VCaP (cell line): ENCODE results near the gene TRPM3.

Source experiments
- H3K27ac ChIP-seq: fragments of 450-650 bp; 2 replicates; pipeline ENCODE4 v1.5.1; 2017
- TF ChIP-seq, protein P1 (sequence below): fragments of 450-650 bp; conservative IDR thresholded peaks from 2 replicates; pipeline ENCODE4 v1.5.1; 2017; ENCODE audit warnings: mild to moderate bottlenecking, moderate library complexity

TRPM3 gene

DNA sequence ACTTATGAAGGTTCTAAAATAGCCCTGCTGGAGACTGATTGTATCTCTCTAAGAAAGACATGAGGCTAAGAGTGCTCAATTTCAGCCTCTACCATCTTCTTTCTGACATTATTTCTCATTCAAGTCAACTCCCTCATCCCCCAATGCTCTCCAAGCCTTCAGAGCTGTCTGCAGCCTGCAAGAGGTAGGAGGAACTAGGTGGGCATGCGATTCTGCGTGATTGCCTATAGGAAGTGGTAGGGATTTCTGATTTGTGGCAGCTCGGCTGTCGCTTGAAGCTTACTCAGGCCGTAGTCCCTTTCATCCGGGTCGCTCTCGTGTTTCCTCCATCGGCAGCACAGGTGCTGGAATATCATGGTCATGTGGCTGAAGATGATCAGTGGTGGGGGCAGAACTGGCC lies 568.9 kb downstream of the TRPM3 start:
- TF ChIP-seq, protein P1, sequence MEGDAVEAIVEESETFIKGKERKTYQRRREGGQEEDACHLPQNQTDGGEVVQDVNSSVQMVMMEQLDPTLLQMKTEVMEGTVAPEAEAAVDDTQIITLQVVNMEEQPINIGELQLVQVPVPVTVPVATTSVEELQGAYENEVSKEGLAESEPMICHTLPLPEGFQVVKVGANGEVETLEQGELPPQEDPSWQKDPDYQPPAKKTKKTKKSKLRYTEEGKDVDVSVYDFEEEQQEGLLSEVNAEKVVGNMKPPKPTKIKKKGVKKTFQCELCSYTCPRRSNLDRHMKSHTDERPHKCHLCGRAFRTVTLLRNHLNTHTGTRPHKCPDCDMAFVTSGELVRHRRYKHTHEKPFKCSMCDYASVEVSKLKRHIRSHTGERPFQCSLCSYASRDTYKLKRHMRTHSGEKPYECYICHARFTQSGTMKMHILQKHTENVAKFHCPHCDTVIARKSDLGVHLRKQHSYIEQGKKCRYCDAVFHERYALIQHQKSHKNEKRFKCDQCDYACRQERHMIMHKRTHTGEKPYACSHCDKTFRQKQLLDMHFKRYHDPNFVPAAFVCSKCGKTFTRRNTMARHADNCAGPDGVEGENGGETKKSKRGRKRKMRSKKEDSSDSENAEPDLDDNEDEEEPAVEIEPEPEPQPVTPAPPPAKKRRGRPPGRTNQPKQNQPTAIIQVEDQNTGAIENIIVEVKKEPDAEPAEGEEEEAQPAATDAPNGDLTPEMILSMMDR: no peak
- H3K27ac ChIP-seq: no peak overlapping the region

DNA sequence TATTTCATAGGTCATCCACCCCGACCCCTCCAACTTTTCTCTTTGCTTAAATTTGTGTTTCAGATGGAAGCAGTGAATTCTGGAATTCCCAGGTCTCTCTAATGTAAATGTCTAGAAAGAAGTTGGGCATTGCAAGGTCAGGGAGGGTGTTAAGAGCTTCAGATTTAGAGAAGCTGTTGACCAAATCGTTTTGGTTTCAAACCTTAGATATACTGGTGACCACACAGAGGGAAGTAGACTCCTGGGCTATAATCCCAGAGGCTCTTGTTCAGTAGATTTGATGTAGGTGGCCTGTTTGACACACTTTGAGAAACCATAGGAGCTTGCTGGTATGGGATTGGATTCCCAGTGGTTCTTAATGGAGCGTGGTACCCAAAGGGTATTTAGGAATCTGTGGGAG lies 569.6 kb downstream of the TRPM3 start:
- H3K27ac ChIP-seq: no peak overlapping the region
- TF ChIP-seq, protein P1: no peak

DNA sequence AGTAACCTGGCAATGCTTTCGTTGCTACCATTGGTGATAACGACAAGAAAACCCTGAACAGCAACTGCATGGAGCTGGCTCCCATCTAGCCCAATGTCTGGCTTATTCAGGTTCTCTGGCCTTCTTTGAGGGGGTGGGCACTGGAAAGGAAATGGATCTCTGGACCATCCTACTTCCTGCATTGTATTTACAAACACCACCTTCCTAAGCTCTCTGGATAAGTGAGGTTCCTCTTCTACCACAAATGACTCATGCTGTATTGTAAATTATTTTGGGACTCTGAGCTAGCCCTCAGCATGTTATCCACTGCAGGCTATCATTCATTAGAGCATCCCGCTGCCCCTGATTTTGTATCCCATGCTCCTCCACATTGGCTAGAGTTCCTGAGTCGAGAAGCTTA lies 570.0 kb downstream of the TRPM3 start:
- TF ChIP-seq, protein P1: no peak
- H3K27ac ChIP-seq: no peak overlapping the region

DNA sequence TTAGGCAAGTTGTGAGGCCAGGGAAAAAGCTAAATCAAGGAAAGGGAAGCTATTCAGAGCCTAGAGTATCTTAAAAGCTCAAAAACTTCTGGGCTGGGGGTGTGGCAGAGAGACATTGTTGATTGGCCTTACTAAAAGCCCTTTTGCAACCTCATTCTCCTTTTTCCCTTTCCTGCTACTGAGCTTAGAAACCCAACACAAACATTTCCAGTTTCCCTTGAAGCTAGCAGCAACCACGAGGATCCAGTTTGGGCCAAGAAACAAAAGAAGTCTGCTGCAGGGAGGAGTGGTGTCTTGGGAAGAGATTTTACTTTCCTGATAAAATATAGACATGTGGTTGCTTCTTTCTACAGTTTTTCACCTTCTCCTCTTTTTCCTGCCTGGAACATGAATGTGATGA lies 571.5 kb downstream of the TRPM3 start:
- H3K27ac ChIP-seq: no peak overlapping the region
- TF ChIP-seq, protein P1: no peak

DNA sequence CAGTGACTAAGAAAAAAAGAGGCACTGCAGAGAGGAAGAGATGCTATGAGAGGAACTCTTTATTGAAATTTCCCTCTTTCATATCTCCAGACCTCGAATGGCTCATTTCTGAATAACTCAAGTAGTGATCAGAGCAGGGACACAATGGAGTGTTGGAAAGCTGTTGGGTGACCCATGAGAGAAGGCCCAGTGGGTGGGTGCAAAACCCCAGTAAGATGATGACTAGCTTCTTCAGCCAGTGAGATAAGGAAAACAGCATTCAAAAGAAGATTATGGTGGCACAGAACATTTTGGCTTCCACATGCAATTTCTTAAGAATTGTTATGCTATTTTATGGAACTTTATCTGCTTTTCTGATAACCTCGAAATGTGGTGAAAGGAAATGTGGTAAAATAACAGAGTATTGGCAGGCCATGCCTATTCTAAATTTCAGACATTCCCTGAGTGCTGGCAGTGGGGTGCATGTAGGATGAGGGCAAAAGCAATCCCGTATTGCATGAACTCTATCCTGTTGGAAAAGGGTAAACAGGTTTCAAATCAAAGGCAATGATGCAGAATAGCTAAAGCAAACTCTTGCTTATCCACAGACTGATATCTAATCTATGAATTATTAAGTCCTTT lies 579.0 kb downstream of the TRPM3 start:
- no peak overlapping the region for H3K27ac ChIP-seq
- TF ChIP-seq, protein P1: no peak

DNA sequence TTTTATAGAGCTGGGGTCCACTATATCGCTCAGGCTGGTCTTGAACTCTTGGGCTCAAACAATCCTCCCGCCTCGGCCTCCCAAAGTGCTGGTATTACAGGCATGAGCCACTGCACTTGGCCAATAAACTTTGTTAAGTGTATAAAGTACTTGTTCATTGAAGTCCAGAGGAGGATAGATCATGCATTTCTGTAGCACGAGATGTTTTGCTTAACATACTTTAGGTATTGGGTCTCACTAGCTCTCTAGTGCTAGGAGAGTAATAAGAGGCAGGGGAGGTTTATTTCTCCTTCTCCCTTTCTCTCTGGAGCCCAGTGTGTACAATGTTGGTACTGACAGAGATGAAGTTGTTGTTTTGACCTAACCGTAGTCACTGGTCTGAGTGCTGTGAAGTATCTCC lies 581.4 kb downstream of the TRPM3 start:
- no peak overlapping the region for H3K27ac ChIP-seq
- TF ChIP-seq, protein P1: no peak

DNA sequence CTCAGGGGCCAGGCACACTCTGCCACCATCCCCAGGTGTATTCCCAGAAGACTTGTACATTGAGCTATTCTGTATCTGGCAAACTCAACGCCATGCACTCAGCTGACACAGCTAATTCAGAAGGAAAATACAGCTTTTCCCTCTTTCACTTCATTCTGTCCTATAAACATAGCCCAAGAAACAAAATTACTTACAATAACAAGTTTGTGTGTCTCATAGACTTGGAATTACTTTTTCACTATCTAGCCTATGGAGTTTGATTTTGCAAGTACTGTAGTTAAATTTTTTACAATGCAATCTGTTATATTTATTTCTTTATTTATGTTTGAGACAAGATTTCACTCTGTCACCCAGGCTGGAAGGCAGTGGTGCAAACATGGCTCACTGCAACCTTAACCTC lies 581.9 kb downstream of the TRPM3 start:
- no peak overlapping the region for H3K27ac ChIP-seq
- TF ChIP-seq, protein P1: no peak
